NT2/D1 (cell line): ENCODE results near the gene ROBO2.

ENCODE experiments used
- DNase-seq: peaks from one replicate; pipeline ENCODE4 v3.0.0-alpha.2; 2011; ENCODE audit warnings: low read depth, low spot score
- H3K27me3 ChIP-seq: 2 replicates; pipeline ENCODE4 v1.6.0; 2011; ENCODE audit warnings: mild to moderate bottlenecking; ENCODE audit not compliant: insufficient read length, insufficient read depth
- H3K36me3 ChIP-seq: 2 replicates; pipeline ENCODE4 v1.6.1; 2011; ENCODE audit warnings: mild to moderate bottlenecking, low read length, mixed read lengths; ENCODE audit not compliant: insufficient read depth, insufficient read length
- H3K4me1 ChIP-seq: 2 replicates; pipeline ENCODE4 v1.5.1; 2011; ENCODE audit not compliant: insufficient read depth, insufficient read length
- H3K4me3 ChIP-seq: 2 replicates; pipeline ENCODE4 v1.5.1; 2011; ENCODE audit warnings: low read depth; ENCODE audit not compliant: insufficient read length
- H3K9ac ChIP-seq: 2 replicates; pipeline ENCODE4 v1.6.0; 2011; ENCODE audit warnings: low read depth; ENCODE audit not compliant: insufficient read length
- H3K9me3 ChIP-seq: 2 replicates; pipeline ENCODE4 v1.5.1; 2011; ENCODE audit warnings: mild to moderate bottlenecking, low read length; ENCODE audit not compliant: insufficient read depth
- SUZ12 ChIP-seq: IDR thresholded peaks from 2 replicates; pipeline ENCODE4 v1.6.1; 2011; ENCODE audit not compliant: insufficient read length, insufficient read depth; ENCODE audit errors: extremely low read depth
- YY1 ChIP-seq: IDR thresholded peaks from 2 replicates; pipeline ENCODE4 v1.6.1; 2011; ENCODE audit not compliant: insufficient read length, insufficient read depth
- ZNF274 ChIP-seq: IDR thresholded peaks from 2 replicates; pipeline ENCODE4 v1.6.1; 2011; ENCODE audit warnings: mild to moderate bottlenecking, low read depth, low read length

ROBO2 gene

DNA sequence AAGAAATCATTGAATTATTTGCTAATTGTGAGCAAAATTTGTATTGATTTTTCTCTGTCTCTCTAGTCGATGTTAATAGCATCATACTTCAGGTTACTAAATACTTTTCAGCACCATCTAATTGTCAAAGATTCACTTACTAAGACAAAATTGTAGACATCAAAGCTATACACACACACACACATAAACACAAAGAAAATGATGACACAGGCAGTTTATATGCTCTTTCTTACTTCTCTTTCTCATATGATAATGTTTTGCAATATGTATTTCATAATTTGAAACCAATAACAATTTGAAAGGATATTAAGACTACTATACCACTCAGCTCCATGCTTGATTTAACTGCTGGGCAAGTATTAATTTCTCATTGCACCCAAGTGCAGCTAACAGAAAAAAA, 406.2 kb downstream of the ROBO2 start:
- TF ChIP-seq YY1 (no peak), SUZ12 (no peak), ZNF274 (no peak)
- no peaks in the 10 kb centered on the region for H3K36me3 ChIP-seq
- no peaks in the 10 kb centered on the region for H3K27me3 ChIP-seq
- no peaks in the 10 kb centered on the region for H3K4me1 ChIP-seq
- H3K9me3 ChIP-seq: no peaks in the 10 kb centered on the region
- H3K9ac ChIP-seq: no peak overlapping the region
- no peak for DNase-seq
- no peak overlapping the region for H3K4me3 ChIP-seq

DNA sequence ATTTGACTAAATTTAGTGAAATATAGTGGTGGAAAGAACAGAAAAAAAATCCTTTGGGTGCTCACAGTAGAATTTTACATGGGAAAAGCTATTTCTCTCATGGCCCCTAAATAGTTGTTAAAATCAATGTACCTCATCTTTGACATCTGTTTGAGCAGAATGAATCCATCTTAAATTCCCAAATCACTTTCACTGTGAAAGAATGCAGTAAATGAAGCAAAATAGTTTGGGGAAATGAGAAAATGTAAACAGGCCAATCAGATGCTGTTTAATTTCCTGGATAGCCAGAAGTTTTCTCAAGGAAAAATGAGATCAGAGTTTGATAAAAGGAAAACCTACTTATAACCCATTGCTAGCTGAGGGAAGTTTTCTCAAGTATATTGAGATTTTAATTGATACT, 406.9 kb downstream of the ROBO2 start:
- H3K36me3 ChIP-seq: no peaks in the 10 kb centered on the region
- no peaks in the 10 kb centered on the region for H3K27me3 ChIP-seq
- no peak overlapping the region for H3K4me3 ChIP-seq
- no peaks in the 10 kb centered on the region for H3K9me3 ChIP-seq
- H3K4me1 ChIP-seq: no peaks in the 10 kb centered on the region
- DNase-seq: no peak
- no peak overlapping the region for H3K9ac ChIP-seq
- no peak for TF ChIP-seq YY1
- TF ChIP-seq ZNF274: no peak
- TF ChIP-seq SUZ12: no peak

DNA sequence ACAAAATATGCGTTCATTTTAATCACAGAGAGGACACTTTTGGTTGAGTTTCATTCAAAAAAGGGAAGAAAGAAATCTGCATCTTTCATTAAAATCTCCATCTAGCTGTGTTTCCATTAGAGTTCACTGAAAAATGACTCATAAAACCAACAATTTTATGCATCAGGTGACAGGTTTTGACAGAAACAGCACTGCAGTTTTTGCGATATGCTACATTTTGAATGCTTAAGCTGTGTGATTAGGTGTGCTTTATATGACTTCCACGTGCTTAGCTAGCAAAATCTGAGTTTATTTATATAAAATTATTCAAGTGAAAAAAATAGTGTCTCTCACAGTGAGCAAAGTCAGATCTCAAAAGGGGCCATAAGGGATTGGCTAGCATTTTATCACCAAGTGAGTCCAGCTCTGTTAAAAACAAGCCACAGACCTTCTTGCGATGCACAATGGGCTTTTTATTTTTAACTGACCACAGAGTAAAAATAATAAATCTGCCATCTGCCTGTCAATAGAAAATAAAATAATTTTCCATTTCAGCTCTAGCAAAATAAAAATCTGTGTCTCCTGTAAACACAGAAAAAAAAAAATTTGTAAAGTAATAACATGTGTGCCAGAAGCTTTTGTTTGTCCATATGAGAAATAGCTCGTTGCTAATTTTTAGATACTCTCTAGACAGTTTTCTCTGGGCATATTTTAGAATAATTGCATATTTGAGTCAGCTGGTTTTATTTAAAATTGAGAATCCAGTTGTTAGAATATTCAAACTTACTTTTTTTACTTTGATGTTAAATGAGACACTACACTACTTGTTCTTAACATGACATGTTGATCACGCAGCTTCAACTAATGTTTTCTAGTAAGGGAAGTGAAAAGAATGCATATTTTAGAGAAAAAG, 409.8 kb downstream of the ROBO2 start:
- TF ChIP-seq SUZ12: no peak
- TF ChIP-seq ZNF274: no peak
- TF ChIP-seq YY1: no peak
- no peak overlapping the region for H3K9ac ChIP-seq
- no peaks in the 10 kb centered on the region for H3K9me3 ChIP-seq
- H3K36me3 ChIP-seq: no peaks in the 10 kb centered on the region
- no peaks in the 10 kb centered on the region for H3K27me3 ChIP-seq
- H3K4me1 ChIP-seq: no peaks in the 10 kb centered on the region
- DNase-seq: no peak
- no peak overlapping the region for H3K4me3 ChIP-seq

DNA sequence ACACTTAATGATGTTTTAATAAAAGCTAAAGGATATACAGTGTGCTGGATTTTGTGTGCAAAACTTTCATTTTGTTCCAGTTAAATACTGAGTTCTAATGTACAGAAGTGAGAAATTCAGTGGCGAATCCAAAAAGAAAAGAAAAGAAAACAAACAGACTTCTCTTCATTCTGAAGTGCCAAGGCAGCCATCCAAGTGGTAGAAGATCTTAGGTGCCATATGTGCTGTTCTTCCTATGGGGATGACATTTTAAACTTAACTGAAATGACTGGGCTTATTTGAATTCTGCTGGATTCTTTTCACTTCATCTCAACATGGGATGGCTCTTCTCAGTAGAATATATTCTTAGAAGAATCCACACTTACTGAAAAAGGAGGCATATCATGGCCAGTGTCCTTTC, 416.5 kb downstream of the ROBO2 start:
- TF ChIP-seq YY1 (no peak), SUZ12 (no peak), ZNF274 (no peak)
- no peak overlapping the region for H3K9ac ChIP-seq
- H3K27me3 ChIP-seq: no peaks in the 10 kb centered on the region
- no peaks in the 10 kb centered on the region for H3K36me3 ChIP-seq
- no peak for DNase-seq
- no peaks in the 10 kb centered on the region for H3K4me1 ChIP-seq
- no peaks in the 10 kb centered on the region for H3K9me3 ChIP-seq
- no peak overlapping the region for H3K4me3 ChIP-seq

- Histone ChIP-seq H3K36me3 (no peaks in the 10 kb centered on the region), H3K4me3 (no peak overlapping the region), H3K4me1 (no peaks in the 10 kb centered on the region), H3K9me3 (no peaks in the 10 kb centered on the region), H3K9ac (no peak overlapping the region), H3K27me3 (no peaks in the 10 kb centered on the region)
- DNase-seq: no peak
- TF ChIP-seq YY1 (no peak), ZNF274 (no peak), SUZ12 (no peak)
Observed at GRCh38 chr3:77456906-77457305, 417.0 kb downstream of the ROBO2 start.

DNA sequence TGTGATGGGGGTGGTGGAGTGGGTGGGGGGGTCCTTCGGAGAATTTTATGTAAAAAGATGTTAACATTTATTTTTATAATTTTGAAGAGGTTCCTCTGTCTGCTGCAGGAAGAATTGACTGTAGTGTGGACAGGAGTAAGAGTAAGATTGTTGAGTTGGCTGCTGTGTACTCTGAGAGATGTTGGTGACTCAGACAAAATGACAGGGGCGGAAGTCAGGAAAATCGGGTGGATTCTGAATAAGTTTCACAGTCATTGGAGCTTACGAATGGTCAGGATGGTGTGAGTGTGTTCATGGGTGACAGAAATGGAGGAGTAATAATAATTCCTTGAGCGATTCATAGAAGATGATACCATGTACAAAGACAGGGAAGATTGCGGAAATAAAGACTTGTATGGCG, 420.0 kb downstream of the ROBO2 start:
- no peaks in the 10 kb centered on the region for H3K27me3 ChIP-seq
- no peaks in the 10 kb centered on the region for H3K36me3 ChIP-seq
- no peak overlapping the region for H3K9ac ChIP-seq
- no peaks in the 10 kb centered on the region for H3K4me1 ChIP-seq
- TF ChIP-seq SUZ12 (no peak), YY1 (no peak), ZNF274 (no peak)
- no peaks in the 10 kb centered on the region for H3K9me3 ChIP-seq
- no peak for DNase-seq
- no peak overlapping the region for H3K4me3 ChIP-seq

DNA sequence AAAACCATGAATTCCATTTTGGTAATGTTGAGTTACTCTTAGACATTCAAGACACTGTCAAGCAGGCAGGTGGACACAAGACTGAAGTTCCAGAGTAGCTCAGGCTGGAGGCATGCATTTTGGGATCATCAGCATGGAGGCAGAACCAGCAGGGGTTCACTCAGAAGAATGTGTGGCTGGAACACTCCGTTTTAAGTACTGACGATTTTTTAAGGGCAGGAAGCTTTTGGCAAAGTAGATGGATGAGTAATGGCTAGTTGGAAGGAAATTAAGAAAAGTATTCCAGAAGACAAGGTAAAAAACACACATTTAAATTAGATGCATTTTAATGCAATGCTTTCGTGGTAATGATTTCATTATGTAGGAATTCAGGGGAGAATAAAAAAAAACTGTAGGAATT, 420.4 kb downstream of the ROBO2 start:
- Histone ChIP-seq H3K4me1 (no peaks in the 10 kb centered on the region), H3K9ac (no peak overlapping the region), H3K27me3 (no peaks in the 10 kb centered on the region), H3K9me3 (no peaks in the 10 kb centered on the region), H3K4me3 (no peak overlapping the region), H3K36me3 (no peaks in the 10 kb centered on the region)
- no peak for TF ChIP-seq ZNF274
- no peak for TF ChIP-seq SUZ12
- no peak for TF ChIP-seq YY1
- DNase-seq: peak; percentile 2
